Muscle of leg (tissue), 11 donors: Measurements from ENCODE around the gene NCR2. TPM values are rescaled to one million over a fixed set of nuclear protein-coding genes. Genes with fewer than 3 reads are reported as not detected.

ENCODE experiments used
- DNase-seq: peaks from one replicate; pipeline ENCODE4 v3.0.0; 2013
- H3K27ac ChIP-seq: one replicate; pipeline ENCODE4 v1.5.1; 2013; ENCODE audit warnings: mild to moderate bottlenecking, low read length, control low read depth
- H3K27me3 ChIP-seq: one replicate; pipeline ENCODE4 v1.6.1; 2013; ENCODE audit warnings: low read length; ENCODE audit not compliant: control insufficient read depth, insufficient read depth
- H3K36me3 ChIP-seq: one replicate; pipeline ENCODE4 v1.6.1; 2013; ENCODE audit warnings: low read length; ENCODE audit not compliant: control insufficient read depth, insufficient read depth
- H3K4me1 ChIP-seq: one replicate; pipeline ENCODE4 v1.6.1; 2013; ENCODE audit warnings: low read length; ENCODE audit not compliant: control insufficient read depth, insufficient read depth
- H3K4me3 ChIP-seq: one replicate; pipeline ENCODE4 v1.5.1; 2013; ENCODE audit warnings: low read length, control low read depth
- H3K9me3 ChIP-seq: replicated peaks from 2 replicates; pipeline ENCODE4 v1.6.1; 2013; ENCODE audit warnings: low read depth, low read length; ENCODE audit not compliant: control insufficient read depth
- WGBS: methylation state at CpG from one replicate; pipeline ENCODE4 v1.1.5; 2013; ENCODE audit warnings: missing lambda C conversion rate; ENCODE audit not compliant: insufficient coverage; 5-methylcytosine and 5-hydroxymethylcytosine counted together
- polyA plus RNA-seq, 8 donors: library from polyadenylated mRNA; unstranded; fragments of 120-200 nt; gene quantifications; one replicate each; pipeline versions ENCODE4 v1.2.1 to v1.2.3, GENCODE V29; 2013; ENCODE audit warnings: inconsistent platforms in 1 of 8, low replicate concordance in 1 of 8; ENCODE audit not compliant: insufficient read length in 8 of 8, insufficient read depth in 1 of 8
- total RNA-seq: library from RNA; stranded (reverse); fragments of 120-200 nt; gene quantifications from one replicate; pipeline ENCODE4 v1.2.4, GENCODE V29; 2013

NCR2 gene
- total and polyA plus RNA-seq, 9 donors, result not detected

- no peaks in the 10 kb centered on the region for H3K36me3 ChIP-seq
- no peaks in the 10 kb centered on the region for H3K4me1 ChIP-seq
- peaks cover 11% of the 10 kb centered on the region for H3K27me3 ChIP-seq
- no peak overlapping the region for H3K27ac ChIP-seq
- no peak overlapping the region for H3K4me3 ChIP-seq
- no peak for DNase-seq
- 63% methylated on average over 9 of the region's 11 CpGs for WGBS
- H3K9me3 ChIP-seq, result no peaks in the 10 kb centered on the region
Measured at GRCh38 chr6:41331401-41332150, 3.8 kb upstream of the NCR2 start.

- no peak for DNase-seq
- 49% methylated on average over 6 of the region's 8 CpGs for WGBS
- no peaks in the 10 kb centered on the region for H3K9me3 ChIP-seq
- no peak overlapping the region for H3K27ac ChIP-seq
- H3K4me1 ChIP-seq, result no peaks in the 10 kb centered on the region
- no peaks in the 10 kb centered on the region for H3K36me3 ChIP-seq
- no peak overlapping the region for H3K4me3 ChIP-seq
- peaks cover 11% of the 10 kb centered on the region for H3K27me3 ChIP-seq
Measured at GRCh38 chr6:41332241-41332640, 3.2 kb upstream of the NCR2 start.

GRCh38 chr6:41332842-41333736, 2.3 kb upstream of the NCR2 start:
- WGBS, result 59% methylated on average over 3 of the region's 4 CpGs
- Histone ChIP-seq H3K36me3 (no peaks in the 10 kb centered on the region), H3K27me3 (peaks cover 11% of the 10 kb centered on the region), H3K4me3 (no peak overlapping the region), H3K27ac (no peak overlapping the region), H3K9me3 (no peaks in the 10 kb centered on the region), H3K4me1 (no peaks in the 10 kb centered on the region)
- no peak for DNase-seq

GRCh38 chr6:41334482-41335040, 847 bp upstream of the NCR2 start:
- H3K27me3 ChIP-seq, result peaks cover 4% of the 10 kb centered on the region
- no peak overlapping the region for H3K4me3 ChIP-seq
- no peaks in the 10 kb centered on the region for H3K4me1 ChIP-seq
- DNase-seq, result peak; percentile 19
- H3K27ac ChIP-seq, result no peak overlapping the region
- H3K9me3 ChIP-seq, result no peaks in the 10 kb centered on the region
- WGBS, result 48% methylated on average over 8 of the region's 11 CpGs
- no peaks in the 10 kb centered on the region for H3K36me3 ChIP-seq

- no peaks in the 10 kb centered on the region for H3K36me3 ChIP-seq
- H3K4me3 ChIP-seq, result no peak overlapping the region
- WGBS, result 93% methylated on average over 11 of the region's 11 CpGs
- no peaks in the 10 kb centered on the region for H3K9me3 ChIP-seq
- no peaks in the 10 kb centered on the region for H3K4me1 ChIP-seq
- H3K27me3 ChIP-seq, result peaks cover 4% of the 10 kb centered on the region
- H3K27ac ChIP-seq, result no peak overlapping the region
- no peak for DNase-seq
Measured at GRCh38 chr6:41335943-41336342, 535 bp downstream of the NCR2 start.

- peak; percentile 34 for DNase-seq
Measured at GRCh38 chr6:41336824-41337223, 1.4 kb downstream of the NCR2 start.

GRCh38 chr6:41337709-41338108, 2.3 kb downstream of the NCR2 start:
- H3K9me3 ChIP-seq, result no peaks in the 10 kb centered on the region
- H3K27me3 ChIP-seq, result peaks cover 14% of the 10 kb centered on the region
- H3K27ac ChIP-seq, result no peak overlapping the region
- DNase-seq, result no peak
- no peaks in the 10 kb centered on the region for H3K36me3 ChIP-seq
- no peak overlapping the region for H3K4me3 ChIP-seq
- WGBS, result no CpG with 5 or more reads among the region's 4 CpGs
- H3K4me1 ChIP-seq, result no peaks in the 10 kb centered on the region

More at GRCh38 chr6:41336824-41337223, 1.4 kb downstream of the NCR2 start:
- H3K4me3 ChIP-seq, result no peak overlapping the region
- no peaks in the 10 kb centered on the region for H3K4me1 ChIP-seq
- H3K27ac ChIP-seq, result no peak overlapping the region
- H3K9me3 ChIP-seq, result no peaks in the 10 kb centered on the region
- H3K27me3 ChIP-seq, result peaks cover 11% of the 10 kb centered on the region
- no peaks in the 10 kb centered on the region for H3K36me3 ChIP-seq
- WGBS, result no CpG with 5 or more reads among the region's 1 CpG

- H3K4me1 ChIP-seq, result no peaks in the 10 kb centered on the region
- H3K36me3 ChIP-seq, result no peaks in the 10 kb centered on the region
- no peak for DNase-seq
- H3K27me3 ChIP-seq, result peaks cover 17% of the 10 kb centered on the region
- H3K9me3 ChIP-seq, result no peaks in the 10 kb centered on the region
- no peak overlapping the region for H3K4me3 ChIP-seq
- WGBS, result no CpG with 5 or more reads among the region's 4 CpGs
- no peak overlapping the region for H3K27ac ChIP-seq
Measured at GRCh38 chr6:41338659-41339058, 3.3 kb downstream of the NCR2 start.

GRCh38 chr6:41341580-41341979, 6.2 kb downstream of the NCR2 start:
- H3K27ac ChIP-seq, result no peak overlapping the region
- no peaks in the 10 kb centered on the region for H3K9me3 ChIP-seq
- no peak for DNase-seq
- H3K36me3 ChIP-seq, result no peaks in the 10 kb centered on the region
- H3K4me1 ChIP-seq, result no peaks in the 10 kb centered on the region
- WGBS, result 70% methylated on average over 5 of the region's 8 CpGs
- H3K4me3 ChIP-seq, result no peak overlapping the region
- H3K27me3 ChIP-seq, result peaks cover 19% of the 10 kb centered on the region

GRCh38 chr6:41342241-41342640, 6.8 kb downstream of the NCR2 start:
- Histone ChIP-seq H3K4me1 (no peaks in the 10 kb centered on the region), H3K36me3 (no peaks in the 10 kb centered on the region)
- WGBS, result 45% methylated on average over 1 of the region's 1 CpG

More at GRCh38 chr6:41342241-41342640, 6.8 kb downstream of the NCR2 start:
- Histone ChIP-seq H3K27me3 (peaks cover 19% of the 10 kb centered on the region), H3K4me3 (no peak overlapping the region), H3K9me3 (no peaks in the 10 kb centered on the region), H3K27ac (no peak overlapping the region)
- DNase-seq, result no peak
